Measurements from ENCODE around the gene TMEM9.

GRCh38 chr1:201088901-201089525, 65.3 kb downstream of the TMEM9 start:
- TF ChIP-seq YY1 (IDR thresholded peaks at IDR 0.05; ENCODE audit: insufficient read depth, insufficient read length) (no peak), ZNF274 (IDR thresholded peaks at IDR 0.05; ENCODE audit: low read depth, low read length) (no peak), SUZ12 (IDR thresholded peaks at IDR 0.05; ENCODE audit: extremely low read depth, insufficient read depth, insufficient read length) (no peak)

Measured in NT2/D1 (cell line).